Cardiac muscle cell (in vitro differentiated cells and primary cell): ENCODE results near the gene TFDP1. TPM values are rescaled to one million over a fixed set of nuclear protein-coding genes. Genes with fewer than 3 reads are reported as not detected.

Experiments
- DNase-seq, 2 donors: peaks; one replicate each; pipeline versions ENCODE4 v3.0.0 to v3.0.0-alpha.2; 2010 to 2017; ENCODE audit warnings: low read depth in 1 of 2, low spot score in 1 of 2
- H3K27ac ChIP-seq: fragments of 200-600 bp; sonication (generic); 2 replicates; pipeline ENCODE4 v1.5.1; 2016
- H3K27me3 ChIP-seq: fragments of 200-600 bp; sonication (generic); 2 replicates; pipeline ENCODE4 v1.6.0; 2016; ENCODE audit warnings: control low read depth
- H3K36me3 ChIP-seq: fragments of 200-600 bp; sonication (generic); 2 replicates; pipeline ENCODE4 v1.5.1; 2016; ENCODE audit warnings: control low read depth
- H3K4me1 ChIP-seq: fragments of 200-600 bp; sonication (generic); 2 replicates; pipeline ENCODE4 v1.8.1; 2017; ENCODE audit warnings: low read depth, mild to moderate bottlenecking, mixed run types
- H3K4me3 ChIP-seq: fragments of 200-600 bp; sonication (generic); 2 replicates; pipeline ENCODE4 v1.5.1; 2016; ENCODE audit warnings: mild to moderate bottlenecking
- H3K9me3 ChIP-seq: fragments of 200-600 bp; sonication (generic); 2 replicates; pipeline ENCODE4 v1.5.1; 2017; ENCODE audit warnings: low read depth, mild to moderate bottlenecking, control low read depth
- CTCF ChIP-seq: IDR thresholded peaks from 2 replicates; pipeline ENCODE4 v1.5.1; 2012; ENCODE audit warnings: low read depth, mild to moderate bottlenecking, low read length
- polyA plus RNA-seq: library from polyadenylated mRNA; unstranded; fragments of >200 nt; fragmentation: Nextera tagmentation; extraction: Ambion mirVana; gene quantifications from 2 replicates; pipeline ENCODE4 v1.2.1, GENCODE V29; 2016
- total RNA-seq: library from RNA; depleted of rRNA; stranded (reverse); fragments of >200 nt; gene quantifications from 2 replicates; pipeline ENCODE4 v1.2.3, GENCODE V29; 2016

Gene TFDP1
- total and polyA plus RNA-seq, 2 experiments from 2014 or later: 36.9 to 81.7 TPM

DNA sequence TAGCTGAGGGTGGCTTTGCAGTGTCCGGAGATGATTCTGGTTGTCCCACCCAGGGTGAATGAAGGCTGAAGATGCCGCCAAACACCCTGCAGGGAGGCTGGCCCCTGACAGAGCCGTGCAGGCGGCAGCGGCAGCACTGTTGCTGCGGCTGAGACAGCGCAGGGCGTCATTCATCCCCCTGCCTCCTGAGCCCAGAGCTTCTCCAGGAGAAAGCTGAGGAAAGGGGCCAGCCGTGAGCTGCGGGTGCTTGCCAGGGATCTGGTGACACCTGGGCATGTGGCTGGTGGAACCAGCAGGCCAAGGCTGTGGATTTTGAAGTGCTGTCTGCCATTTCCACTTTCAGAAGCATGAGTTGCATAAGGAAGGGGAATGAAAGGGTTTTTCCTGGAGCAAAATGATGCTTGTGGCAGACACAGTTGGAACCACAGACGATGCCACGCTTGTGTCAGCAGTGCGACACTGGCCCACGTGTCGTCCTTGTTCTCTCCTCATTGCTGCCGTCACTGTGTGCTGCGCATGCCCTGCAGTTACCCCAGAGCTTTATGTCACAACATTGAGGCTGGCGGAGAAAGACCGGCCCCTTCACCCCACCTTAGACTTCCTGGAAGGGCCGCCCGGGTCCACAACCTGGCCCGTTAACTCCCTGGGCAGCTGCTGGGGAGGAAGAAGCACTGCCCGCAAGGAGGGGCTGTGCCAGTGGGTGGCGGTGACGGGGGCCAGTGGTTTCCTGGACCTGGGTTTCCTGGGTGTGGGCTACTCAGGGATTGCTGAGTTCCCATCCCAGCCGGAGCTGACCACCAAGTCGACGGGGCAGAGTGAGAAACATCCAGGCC, 22.7 kb downstream of the TFDP1 start:
- peaks cover 6% of the 10 kb centered on the region for H3K36me3 ChIP-seq
- no peaks in the 10 kb centered on the region for H3K4me1 ChIP-seq
- no peak for TF ChIP-seq CTCF
- H3K4me3 ChIP-seq: no peak overlapping the region
- H3K27ac ChIP-seq: no peak overlapping the region
- DNase-seq: no peak
- H3K27me3 ChIP-seq: no peaks in the 10 kb centered on the region
- no peaks in the 10 kb centered on the region for H3K9me3 ChIP-seq

- H3K27ac ChIP-seq: no peak overlapping the region
- peaks cover 6% of the 10 kb centered on the region for H3K36me3 ChIP-seq
- H3K9me3 ChIP-seq: no peaks in the 10 kb centered on the region
- no peaks in the 10 kb centered on the region for H3K27me3 ChIP-seq
- no peak for TF ChIP-seq CTCF
- no peak overlapping the region for H3K4me3 ChIP-seq
- no peak for DNase-seq
- no peaks in the 10 kb centered on the region for H3K4me1 ChIP-seq
Measured at GRCh38 chr13:113607889-113608635, 23.5 kb downstream of the TFDP1 start.

- no peak overlapping the region for H3K4me3 ChIP-seq
- no peak for DNase-seq
- no peak for TF ChIP-seq CTCF
- no peaks in the 10 kb centered on the region for H3K4me1 ChIP-seq
- peaks cover 6% of the 10 kb centered on the region for H3K36me3 ChIP-seq
- H3K27me3 ChIP-seq: no peaks in the 10 kb centered on the region
- H3K9me3 ChIP-seq: no peaks in the 10 kb centered on the region
- H3K27ac ChIP-seq: no peak overlapping the region
Measured at GRCh38 chr13:113608967-113609533, 24.5 kb downstream of the TFDP1 start.

DNA sequence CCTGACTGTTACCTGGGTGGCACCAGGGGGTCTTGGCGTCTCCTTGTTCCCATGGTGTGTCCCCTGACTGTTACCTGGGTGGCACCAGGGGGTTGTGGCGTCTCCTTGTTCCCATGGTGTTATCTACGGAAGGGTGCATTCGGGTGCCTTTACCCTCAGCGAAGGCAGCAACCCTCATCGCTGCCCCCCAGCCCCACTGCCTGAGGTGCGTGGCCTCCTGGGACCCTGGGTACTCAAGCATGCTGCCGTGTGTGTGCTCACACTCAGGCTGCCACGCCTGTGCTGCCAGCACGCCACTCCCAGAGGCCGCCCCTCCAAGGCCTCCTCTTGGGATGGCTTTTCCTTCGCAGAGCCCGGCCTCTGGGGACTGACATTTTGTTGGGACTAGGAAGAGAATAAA, 25.1 kb downstream of the TFDP1 start:
- H3K27me3 ChIP-seq: no peaks in the 10 kb centered on the region
- no peak for TF ChIP-seq CTCF
- no peak overlapping the region for H3K27ac ChIP-seq
- no peaks in the 10 kb centered on the region for H3K4me1 ChIP-seq
- DNase-seq: no peak
- no peaks in the 10 kb centered on the region for H3K9me3 ChIP-seq
- H3K36me3 ChIP-seq: peaks cover 6% of the 10 kb centered on the region
- no peak overlapping the region for H3K4me3 ChIP-seq

DNA sequence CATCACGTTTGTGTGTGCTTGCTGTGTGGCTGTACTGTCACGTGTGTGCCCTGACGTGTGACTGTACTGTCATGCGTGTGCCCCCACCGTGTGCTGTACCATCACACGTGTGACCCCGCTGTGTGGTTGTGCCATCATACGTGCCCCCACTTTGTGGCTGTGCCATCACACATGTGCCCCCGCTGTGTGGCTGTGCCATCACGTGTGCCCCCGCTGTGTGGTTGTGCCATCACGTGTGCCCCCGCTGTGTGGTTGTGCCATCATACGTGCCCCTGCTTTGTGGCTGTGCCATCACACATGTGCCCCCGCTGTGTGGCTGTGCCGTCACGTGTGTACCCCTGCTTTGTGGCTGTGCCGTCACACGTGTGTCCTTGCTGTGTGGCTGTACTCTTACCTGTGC, 25.7 kb downstream of the TFDP1 start:
- H3K9me3 ChIP-seq: no peaks in the 10 kb centered on the region
- H3K4me1 ChIP-seq: no peaks in the 10 kb centered on the region
- no peak overlapping the region for H3K27ac ChIP-seq
- no peak overlapping the region for H3K4me3 ChIP-seq
- H3K27me3 ChIP-seq: no peaks in the 10 kb centered on the region
- DNase-seq: no peak
- TF ChIP-seq CTCF: no peak
- peaks cover 6% of the 10 kb centered on the region for H3K36me3 ChIP-seq
